GM19351 (cell line): ENCODE data around the gene PAOX.
A peak's percentile ranks its signal among the peaks of the same experiment; 100 is the strongest.
"Not testable (repeated sequence)": the region's sequence is repeated elsewhere in the genome, so short reads cannot be mapped to it uniquely, and the experiment has no call there.

Source experiments
- ATAC-seq: cut with Tn5 transposase; IDR thresholded peaks from one replicate; pipeline ENCODE4 v1.9.1; 2021; ENCODE audit warnings: mild to moderate bottlenecking, moderate library complexity; ENCODE audit not compliant: unreplicated experiment

PAOX gene

GRCh38 chr10:133362846-133363245 lies 16.2 kb upstream of the PAOX start:
- ATAC-seq = no peak

DNA sequence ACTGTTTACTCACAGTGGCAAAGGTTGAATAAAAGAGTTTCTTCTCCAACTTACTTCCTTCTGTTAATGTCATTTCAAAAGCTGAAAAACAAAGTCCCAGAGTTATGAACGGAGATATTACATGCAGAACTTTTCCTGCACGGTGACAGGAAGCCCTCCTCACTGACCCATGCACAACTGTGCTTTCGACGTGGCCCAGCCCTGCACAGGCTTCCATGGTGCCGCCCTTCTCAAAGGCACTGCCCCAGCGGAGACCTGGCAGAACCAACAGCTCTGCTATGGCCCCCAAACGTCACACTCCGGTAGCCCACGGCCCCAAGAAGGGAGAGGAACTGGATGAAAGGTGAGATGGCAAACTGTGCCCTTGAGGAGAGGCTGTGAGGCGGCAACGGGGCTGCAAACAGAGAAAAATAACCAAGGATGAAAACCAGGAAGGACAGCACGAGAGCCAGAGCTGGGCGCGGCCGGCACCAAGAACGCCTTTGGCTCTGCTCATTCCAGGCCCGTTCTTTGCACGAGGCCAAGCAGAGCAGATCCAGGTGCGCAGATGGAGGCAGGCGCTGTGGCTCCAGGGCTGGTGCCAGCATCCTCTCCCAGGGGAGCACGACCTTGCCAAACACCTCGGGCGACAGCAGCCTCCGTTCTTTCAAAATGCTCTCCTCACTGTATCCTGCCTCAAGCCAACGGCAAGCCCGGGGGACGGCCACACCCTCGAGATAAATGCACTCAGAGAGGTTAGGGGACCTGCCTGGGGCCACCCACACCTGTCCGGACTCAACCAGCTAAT lies 14.2 kb upstream of the PAOX start:
- ATAC-seq = no peak

- ATAC-seq = no peak
Observed at GRCh38 chr10:133365461-133366129, 13.5 kb upstream of the PAOX start.

- ATAC-seq = no peak
Observed at GRCh38 chr10:133366130-133366478, 13.0 kb upstream of the PAOX start.

DNA sequence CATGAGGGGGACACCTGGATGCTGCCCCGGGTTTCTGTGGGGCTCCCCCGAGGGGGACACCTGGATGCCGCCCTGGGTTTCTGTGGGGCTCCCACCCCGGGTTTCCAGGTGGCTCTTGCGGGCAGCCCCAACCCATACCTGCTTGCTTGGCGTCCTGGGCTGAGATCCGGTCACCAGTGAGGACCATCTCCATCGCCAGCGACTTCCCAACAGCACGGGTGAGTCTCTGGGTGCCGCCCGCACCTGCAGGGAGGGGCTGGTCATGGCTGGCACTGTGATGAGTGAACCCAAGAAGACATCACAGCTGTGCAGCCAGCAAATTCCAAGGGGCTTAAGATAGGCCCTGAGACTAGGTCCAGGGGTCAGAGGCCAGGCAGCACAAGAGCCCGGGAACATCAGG lies 12.3 kb upstream of the PAOX start:
- no peak for ATAC-seq

DNA sequence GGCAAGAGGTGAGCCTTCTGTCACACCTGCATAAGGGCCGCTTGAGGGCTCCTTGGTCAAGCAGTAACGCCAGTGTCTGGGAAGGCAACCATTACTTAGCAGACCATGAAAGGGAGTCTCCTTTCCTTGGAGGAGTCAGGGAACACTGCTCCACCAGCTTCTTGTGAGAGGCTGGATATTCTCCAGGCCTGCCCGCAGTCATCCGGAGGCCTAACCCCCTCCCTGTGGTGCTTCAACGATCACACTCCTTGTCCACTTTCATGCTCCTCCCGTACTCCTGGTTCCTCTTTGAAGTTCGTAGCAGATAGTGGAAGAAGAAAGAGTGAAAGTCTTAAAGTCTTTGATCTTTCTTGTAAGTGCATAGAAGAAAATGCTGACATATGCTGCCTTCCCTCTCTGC lies 11.6 kb upstream of the PAOX start:
- ATAC-seq = not testable (repeated sequence)

DNA sequence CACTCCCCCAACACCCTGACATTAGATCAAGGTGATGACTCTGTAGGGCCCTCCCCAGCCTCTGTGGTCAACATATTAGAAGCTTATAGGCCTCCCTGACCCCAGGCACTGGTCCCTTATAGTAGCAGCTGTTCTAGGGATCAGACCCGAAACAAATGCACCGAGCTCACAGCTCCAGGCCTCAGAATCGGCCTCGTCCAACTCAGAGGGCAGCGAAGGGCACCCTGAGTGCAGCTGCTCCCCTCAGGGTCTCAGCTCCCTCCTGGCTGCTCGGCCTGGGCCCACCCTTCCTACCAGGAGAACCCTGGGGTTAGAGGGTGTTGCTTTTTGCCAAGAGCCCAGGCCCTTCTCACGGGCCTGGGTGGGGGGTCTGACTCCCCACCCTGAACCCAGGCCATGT lies 10.9 kb upstream of the PAOX start:
- no peak for ATAC-seq

DNA sequence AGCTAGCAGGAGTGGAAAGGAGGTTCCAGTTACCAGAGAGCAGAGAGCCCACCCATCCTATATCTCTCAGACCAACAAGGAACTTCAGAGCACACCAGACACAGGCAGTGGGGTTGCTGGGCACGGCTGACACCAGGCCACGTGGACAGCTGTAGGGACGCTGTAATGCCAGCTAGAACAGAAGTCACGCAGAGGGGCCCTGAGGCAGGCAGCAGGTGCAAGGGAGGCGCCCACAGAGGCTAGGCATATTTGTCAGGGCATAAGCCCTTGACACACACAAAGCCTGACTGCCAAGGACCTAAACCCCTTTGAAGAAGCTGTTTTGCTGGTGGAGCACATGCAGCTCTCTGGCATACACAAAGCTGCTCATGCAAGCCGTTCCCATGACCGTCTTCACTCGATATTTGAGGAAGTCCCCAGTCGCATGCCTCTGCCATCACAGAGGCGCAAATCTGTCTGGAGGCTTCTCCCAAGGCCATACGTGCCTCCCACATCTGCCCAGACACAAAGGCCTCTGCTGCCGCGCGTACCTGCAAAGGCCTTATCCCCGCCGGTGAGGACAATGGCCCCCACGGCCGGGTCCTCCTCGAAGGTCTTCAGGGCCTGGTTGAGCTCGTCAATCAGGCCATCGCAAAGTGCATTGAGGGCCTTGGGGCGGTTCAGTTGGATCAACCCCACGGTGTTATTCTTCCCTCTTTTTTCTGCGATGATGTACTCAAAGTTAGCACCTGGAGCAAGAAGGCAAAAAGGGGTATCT lies 8.9 kb upstream of the PAOX start:
- ATAC-seq = no peak

- no peak for ATAC-seq
Observed at GRCh38 chr10:133372507-133372906, 6.6 kb upstream of the PAOX start.

- ATAC-seq = peak; percentile 97
Observed at GRCh38 chr10:133373174-133374090, 5.6 kb upstream of the PAOX start, which contains the start of gene ECHS1. Gene ECHS1, minus strand, starts transcription at chr10:133373354. Its CDS starts 21 bp downstream, at chr10:133373333.

- no peak for ATAC-seq
Observed at GRCh38 chr10:133375357-133376115, 3.5 kb upstream of the PAOX start.

DNA sequence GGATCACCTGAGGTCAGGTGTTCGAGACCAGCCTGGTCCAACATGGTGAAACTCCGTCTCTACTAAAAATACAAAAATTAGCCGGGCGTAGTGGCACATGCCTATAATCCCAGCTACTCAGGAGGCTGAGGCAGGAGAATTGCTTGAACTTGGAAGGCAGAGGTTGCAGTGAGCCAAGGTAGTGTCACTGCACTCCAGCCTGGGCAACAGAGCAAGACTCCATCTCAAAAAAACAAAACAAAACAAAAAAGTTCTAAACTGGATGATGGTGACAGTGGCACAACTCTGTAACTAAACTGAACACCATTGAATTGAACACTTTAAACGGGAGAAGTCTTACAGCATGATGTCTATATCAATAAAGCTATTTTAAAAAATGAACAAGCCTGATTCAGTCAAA lies 2.9 kb upstream of the PAOX start:
- ATAC-seq = not testable (repeated sequence)

GRCh38 chr10:133377025-133377817 lies 1.8 kb upstream of the PAOX start:
- ATAC-seq = no peak

GRCh38 chr10:133377818-133378250 lies 1.2 kb upstream of the PAOX start:
- ATAC-seq = no peak

GRCh38 chr10:133378251-133379096 lies 588 bp upstream of the PAOX start:
- peak; percentile 39 for ATAC-seq

GRCh38 chr10:133379801-133380666 lies 972 bp downstream of the PAOX start:
- no peak for ATAC-seq

GRCh38 chr10:133381036-133381435 lies 2.0 kb downstream of the PAOX start:
- ATAC-seq = no peak
